GM18858 (cell line): ENCODE results near the gene GJB4.

Experiments used
- ATAC-seq: cut with Tn5 transposase; IDR thresholded peaks from one replicate; pipeline ENCODE4 v1.9.1; 2021; ENCODE audit not compliant: unreplicated experiment

GJB4 gene

DNA sequence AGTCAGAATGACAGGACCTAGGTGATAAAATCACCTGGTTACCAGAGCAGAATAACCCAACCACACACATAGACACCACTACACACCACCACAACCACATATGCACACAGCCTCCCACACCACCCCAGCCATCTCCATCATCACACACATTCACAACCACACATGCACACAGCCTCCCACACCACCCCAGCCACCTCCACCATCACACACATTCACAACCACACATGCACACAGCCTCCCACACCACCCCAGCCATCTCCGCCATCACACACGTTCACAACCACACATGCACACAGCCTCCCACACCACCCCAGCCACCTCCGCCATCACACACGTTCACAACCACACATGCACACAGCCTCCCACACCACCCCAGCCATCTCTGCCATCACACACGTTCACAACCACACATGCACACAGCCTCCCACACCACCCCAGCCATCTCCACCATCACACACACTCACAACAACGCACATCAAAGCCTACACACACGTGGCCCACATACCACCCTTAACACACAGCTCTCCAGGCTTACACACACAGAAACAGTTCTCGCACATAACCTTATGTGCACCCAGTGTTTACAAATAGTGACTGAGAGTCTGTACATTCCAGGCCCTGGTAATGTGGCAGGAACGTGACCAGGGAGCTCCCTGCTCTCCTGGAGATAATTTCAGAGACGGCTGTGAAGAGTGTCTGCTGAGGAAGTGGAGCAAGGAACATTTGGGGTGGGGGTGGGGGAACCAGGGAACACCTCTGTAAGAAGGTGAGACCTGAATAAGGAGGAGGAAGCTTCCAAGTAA lies 18.2 kb downstream of the GJB4 start:
- ATAC-seq: no peak

DNA sequence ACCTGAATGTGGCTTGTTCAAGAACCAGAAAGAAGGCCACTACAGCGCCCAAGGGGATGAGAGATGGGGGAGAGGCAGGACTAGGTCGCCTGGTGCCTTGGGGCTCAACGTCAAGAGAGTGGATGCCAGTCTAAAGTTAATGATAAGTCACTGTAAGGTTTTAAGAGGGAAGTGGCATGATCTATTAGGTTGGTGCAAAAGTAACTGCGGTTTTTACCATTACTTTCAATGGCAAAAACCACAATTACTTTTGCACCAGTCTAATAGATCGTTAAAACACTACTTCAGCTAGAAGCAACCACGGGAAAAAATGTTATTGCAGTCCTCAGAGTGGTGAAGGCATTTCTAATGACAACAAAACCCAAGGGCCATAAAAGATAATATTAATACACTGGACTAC lies 18.8 kb downstream of the GJB4 start:
- no peak for ATAC-seq

DNA sequence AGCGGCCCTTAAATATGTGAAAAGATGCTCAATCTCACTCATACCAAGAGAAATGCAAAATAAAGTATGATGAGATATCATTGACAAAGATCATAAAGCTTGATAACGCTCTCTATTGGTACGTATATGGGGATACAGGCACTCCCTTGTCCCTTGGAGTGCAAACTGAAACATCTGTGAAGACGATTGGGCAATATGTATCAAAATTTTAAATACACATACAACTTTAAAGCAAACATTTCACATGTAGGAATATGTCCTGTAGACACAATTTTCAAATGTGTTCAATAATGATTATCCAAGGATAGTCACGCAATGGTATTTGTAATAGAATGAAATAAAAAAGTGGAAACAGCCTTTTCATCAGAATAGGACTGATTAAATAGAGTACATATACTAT lies 19.5 kb downstream of the GJB4 start:
- ATAC-seq: no peak

DNA sequence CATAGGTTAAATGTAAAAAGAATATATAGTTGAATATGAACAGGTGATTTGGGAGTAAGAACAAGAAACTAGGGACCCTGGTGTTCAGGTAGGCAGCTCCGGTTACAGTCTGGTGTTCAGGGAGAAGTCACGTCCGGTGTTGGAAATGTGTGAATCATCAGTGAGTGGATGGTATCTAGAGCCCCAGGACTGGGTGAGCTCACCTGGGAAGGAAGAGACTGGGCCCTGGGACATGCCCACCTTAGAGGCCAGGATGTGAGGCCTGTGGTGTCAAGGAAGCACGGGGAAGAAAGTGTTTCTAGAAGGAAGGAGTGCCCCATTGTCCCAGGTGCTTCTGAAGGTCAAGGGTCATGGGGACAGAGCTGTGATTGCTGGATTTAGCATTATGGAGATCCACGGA lies 20.0 kb downstream of the GJB4 start:
- ATAC-seq: no peak

DNA sequence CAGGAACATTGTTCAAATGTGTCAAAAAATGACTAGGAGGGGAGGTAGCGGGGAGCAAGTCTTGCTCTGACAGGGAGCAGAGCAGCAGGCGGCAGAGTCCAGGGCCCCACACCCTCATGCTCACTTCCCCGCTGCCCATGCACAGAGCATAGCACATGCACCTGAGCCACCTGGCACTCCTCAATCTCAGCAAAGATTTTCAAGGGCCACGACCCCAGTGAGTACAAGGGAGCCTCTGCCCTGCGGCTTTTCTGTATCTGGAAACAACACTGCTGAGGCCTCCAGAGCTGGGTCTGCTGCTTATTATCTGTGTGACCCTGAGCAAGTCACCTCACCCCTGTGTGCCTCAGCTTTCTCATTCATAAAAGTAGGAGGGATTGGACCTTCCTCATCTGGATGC lies 20.4 kb downstream of the GJB4 start:
- no peak for ATAC-seq

DNA sequence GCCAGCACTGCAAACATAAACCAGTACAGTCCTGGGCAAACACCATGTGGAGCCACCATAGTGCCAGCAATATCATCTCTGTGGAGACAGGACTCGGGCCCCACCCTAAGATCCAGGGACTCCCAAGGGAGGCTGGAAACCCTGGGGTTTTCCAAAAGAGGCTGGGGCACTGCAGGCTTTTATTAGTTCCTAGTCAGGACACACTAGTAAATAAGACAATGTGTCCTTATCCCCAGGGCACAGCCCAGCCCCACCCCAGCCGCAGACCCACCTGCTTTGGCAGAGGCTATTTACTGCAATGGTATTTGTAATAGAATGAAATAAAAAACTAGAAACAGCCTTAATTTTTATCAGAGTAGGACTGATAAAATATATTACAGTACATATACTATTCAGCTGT lies 21.0 kb downstream of the GJB4 start:
- ATAC-seq: no peak

DNA sequence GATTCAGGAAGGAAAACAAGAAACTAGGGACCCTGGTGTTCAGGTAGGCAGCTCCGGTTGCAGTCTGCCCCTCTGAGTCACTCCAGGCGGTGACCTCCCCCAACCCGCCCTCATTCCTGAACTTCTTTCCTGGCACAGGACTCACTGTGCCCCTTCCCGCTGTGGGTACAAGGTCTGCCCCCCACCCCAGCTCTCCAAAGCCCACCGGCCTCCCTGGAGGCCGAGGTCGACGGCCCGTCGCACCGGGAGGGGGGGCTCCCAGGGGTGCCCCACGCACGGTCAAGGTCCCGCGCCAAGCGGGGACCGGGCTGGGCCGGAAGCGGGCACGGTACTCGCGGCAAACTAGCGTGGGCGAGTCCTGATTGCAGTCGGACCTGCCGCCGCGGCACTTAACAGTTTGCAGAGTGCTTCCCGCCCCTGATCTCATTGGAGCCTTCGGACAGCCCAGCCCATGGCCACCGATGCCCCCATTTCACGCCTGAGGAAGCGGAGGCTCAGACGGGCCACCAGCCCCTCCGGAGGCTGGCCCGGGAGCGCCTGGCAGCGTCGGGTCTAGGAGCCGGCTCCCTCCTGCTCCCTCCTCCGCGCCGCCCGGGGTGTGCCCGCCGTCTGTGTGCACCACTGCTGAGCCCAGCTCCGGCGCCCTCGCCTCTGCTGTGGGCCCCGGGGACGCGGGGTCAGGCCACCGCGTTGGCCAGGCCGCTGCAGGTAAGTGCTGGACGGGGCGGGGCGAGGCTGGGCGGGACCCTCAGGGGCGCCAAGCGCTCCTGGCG lies 21.7 kb downstream of the GJB4 start, which contains the start of gene GJB3:
GJB3 (plus strand) TSS at position 144 of the 773 bp plus-strand sequence. CDS start 3,549 bp downstream, outside the sequence.
- no peak for ATAC-seq

DNA sequence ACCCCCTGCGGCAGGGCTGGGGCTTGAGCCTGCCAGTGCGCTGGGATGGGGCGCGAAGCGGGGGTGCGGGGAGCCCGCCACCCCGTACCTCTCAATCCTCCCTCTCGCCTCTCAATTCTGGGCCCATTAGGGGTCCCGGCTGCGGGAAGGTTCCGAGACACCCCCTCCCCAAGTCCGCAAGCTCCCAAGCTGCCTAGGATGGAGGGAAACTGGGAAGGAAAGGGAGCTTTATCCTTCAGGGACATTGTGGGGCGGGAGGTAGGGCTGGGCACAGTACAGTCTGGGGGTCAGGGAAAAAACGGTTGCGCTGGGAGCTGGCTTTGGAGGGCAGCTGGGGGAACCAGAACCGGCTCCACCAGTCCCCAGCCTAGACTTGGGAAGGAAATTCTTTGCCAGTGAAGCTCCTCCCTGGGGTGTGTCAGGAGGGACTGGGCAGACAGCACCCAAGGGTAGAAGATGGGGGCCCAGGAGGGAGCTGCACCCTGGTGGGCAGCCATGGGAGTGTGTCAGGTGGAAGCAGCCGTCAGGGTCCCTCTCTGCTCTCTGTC lies 22.4 kb downstream of the GJB4 start:
- ATAC-seq: no peak

DNA sequence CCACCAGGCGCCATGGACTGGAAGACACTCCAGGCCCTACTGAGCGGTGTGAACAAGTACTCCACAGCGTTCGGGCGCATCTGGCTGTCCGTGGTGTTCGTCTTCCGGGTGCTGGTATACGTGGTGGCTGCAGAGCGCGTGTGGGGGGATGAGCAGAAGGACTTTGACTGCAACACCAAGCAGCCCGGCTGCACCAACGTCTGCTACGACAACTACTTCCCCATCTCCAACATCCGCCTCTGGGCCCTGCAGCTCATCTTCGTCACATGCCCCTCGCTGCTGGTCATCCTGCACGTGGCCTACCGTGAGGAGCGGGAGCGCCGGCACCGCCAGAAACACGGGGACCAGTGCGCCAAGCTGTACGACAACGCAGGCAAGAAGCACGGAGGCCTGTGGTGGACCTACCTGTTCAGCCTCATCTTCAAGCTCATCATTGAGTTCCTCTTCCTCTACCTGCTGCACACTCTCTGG lies 25.2 kb downstream of the GJB4 start:
- no peak for ATAC-seq

DNA sequence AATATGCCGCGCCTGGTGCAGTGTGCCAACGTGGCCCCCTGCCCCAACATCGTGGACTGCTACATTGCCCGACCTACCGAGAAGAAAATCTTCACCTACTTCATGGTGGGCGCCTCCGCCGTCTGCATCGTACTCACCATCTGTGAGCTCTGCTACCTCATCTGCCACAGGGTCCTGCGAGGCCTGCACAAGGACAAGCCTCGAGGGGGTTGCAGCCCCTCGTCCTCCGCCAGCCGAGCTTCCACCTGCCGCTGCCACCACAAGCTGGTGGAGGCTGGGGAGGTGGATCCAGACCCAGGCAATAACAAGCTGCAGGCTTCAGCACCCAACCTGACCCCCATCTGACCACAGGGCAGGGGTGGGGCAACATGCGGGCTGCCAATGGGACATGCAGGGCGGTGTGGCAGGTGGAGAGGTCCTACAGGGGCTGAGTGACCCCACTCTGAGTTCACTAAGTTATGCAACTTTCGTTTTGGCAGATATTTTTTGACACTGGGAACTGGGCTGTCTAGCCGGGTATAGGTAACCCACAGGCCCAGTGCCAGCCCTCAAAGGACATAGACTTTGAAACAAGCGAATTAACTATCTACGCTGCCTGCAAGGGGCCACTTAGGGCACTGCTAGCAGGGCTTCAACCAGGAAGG lies 25.8 kb downstream of the GJB4 start:
- no peak for ATAC-seq

DNA sequence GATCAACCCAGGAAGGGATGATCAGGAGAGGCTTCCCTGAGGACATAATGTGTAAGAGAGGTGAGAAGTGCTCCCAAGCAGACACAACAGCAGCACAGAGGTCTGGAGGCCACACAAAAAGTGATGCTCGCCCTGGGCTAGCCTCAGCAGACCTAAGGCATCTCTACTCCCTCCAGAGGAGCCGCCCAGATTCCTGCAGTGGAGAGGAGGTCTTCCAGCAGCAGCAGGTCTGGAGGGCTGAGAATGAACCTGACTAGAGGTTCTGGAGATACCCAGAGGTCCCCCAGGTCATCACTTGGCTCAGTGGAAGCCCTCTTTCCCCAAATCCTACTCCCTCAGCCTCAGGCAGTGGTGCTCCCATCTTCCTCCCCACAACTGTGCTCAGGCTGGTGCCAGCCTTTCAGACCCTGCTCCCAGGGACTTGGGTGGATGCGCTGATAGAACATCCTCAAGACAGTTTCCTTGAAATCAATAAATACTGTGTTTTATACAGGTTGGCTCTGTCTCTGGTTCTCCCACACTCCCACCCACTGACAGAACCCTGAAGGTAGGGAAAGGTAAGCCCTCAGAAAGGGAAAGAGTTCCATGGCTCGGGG lies 26.4 kb downstream of the GJB4 start:
- no peak for ATAC-seq

DNA sequence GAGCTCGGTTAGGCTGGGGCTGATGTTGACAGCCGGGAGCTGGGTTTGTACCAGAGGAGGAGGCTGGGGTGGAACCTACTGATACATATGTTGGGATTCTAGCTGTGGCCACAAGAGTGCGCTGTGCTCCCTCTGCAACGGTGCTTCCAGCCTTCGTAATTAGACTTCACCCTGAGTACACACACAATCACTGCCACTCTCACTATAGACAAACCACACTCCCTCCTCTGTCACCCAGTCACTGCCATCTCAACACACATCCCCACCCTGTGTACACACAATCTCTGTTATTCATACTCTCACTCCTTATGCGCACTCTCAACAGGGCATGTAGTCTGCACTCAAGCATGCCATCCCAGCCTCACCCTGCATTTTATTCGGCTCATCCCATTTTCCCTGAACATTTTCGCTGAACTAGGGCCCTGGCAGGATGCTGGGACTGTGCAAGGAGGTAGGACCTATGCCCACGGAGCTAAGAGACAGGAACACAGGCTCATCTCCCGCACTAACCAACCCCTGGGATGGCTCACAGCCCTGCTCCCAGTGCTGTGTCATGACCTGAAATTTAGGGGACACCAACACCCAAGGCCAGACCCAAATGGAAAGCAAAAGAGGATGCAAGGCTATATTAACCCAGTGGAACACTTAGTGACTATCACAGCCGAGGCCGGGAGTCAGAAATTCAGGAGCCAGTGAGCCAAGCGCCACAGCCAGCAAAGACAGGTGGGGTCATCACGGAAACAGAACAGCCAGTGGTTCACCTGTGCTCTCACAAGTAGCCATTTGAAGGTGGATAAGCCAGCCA lies 27.2 kb downstream of the GJB4 start:
- no peak for ATAC-seq

DNA sequence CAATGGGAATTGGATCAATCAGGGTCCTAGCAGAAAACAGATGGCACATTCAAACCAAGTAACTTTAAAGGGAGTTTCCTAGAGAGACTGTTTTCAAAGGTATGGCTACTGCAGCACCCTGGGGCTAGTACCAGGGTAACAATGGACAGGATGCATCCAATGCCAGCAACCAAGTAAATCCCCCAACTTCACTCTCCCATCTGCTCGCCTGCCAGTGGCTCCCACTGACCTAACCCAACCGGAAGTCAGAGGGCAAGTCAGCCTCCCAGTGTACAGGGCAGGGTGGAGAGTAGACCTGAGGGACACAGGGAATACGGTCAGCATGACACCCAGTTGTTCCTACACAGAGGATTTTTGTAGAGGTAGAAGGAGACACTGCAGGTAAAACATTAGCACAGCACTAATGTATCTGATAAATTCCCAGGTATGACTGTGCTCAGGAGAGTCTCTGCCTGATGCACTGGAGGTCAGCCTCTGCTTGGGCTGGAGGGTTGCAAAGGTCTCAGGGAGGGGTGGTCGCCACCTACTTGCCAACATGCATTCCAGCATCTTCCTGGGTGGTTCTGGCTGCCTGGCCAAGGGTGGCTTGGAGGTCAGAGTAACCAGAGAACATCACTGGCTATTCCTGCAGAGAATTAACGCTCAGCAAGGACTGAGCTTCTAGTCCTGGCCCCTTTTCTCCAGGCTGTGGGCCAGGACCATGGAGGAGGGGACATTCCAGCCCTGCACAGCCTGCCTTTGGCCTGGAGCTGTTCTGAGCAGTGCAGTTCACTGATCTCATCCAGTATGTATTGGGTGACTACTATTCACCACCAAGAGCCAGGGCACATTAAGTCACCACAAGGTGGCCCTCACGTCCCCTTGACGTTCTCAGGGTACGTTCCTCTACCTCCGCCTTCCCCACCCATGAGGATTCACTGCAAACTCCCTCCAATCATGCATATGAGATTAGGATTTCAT lies 28.2 kb downstream of the GJB4 start:
- ATAC-seq: no peak

DNA sequence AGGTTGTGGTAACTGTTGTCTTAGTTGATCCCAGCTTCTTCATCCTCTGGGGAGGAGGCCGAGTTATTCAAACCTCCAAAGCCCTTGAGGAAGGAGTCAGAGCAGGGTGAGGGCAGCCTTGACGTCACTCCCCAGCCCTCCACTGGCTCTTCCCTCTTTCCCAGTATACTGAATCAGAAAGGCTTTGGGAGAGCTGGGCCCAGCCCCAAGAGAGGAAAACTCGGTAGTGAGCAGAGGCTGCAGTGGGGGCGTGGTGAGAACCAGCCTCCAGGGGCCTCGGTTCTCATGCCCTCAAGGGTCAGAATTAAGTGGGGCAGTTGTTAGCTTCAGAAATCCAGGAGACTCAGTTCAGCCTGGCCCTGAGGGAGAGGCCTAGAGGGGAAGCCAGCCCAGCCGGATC lies 31.4 kb downstream of the GJB4 start:
- no peak for ATAC-seq

DNA sequence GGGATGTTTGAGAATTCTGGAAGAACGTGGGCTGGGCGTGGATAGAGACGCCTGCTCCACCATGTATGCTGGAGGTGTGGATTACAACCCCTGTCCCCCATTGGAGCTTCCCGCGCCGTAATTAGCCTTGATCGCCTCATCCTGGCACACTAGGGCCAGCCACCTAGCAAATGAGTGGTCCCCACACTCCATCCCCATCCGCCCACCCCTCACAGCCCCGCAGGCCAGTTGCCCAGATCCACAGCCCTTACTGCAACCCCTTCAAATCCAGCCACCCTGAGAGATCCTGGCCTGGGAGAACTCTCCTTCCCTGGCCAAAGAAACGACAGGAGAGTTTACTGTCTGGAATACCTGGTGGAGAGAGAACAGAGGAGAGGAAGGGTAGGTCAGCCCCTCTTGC lies 32.9 kb downstream of the GJB4 start:
- ATAC-seq: no peak

DNA sequence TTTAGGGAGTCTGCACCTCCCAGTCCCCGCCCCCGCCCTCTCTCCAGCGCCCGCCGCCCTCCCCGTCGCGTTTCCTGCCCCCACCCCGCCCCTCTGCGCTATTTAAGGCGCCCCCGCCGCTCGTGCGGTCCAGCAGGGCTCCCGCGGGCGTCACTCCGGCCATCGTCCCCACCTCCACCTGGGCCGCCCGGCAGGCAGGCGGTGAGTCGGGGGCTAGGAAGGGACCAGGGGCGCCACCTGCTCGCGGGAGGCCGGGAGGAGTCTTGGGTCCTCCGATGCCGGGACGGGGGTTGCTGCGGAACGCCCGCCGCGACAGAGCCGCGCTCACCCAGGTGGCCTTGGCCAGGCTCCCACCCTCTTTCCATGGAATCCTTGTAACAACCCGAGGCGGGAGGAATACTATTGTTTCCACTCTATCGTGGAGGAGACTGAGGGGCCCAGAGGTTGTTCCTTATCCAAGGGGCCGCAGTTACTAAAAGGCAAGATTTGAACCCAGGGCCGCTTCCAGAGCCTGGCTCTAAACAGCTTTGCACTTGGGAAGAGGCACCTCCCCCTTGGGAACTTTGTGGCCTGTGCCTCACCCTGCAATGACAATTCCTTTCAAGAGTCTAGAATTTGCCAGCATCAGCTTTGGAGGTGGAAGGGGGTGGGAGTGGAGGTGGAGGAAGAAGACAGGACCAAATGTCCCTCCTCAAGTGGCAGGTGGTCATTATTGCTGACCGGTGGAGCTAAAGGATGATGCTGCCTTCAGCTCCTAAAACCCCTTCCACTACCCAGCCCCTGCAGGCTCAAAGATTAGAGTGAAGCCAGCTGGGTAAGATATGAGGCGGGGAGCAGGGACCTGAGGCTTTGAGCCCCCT lies 33.6 kb downstream of the GJB4 start, which contains the start of gene GJA4:
GJA4 (plus strand) TSS at position 132 of the 860 bp plus-strand sequence. CDS start 1,215 bp downstream, outside the sequence.
- no peak for ATAC-seq

DNA sequence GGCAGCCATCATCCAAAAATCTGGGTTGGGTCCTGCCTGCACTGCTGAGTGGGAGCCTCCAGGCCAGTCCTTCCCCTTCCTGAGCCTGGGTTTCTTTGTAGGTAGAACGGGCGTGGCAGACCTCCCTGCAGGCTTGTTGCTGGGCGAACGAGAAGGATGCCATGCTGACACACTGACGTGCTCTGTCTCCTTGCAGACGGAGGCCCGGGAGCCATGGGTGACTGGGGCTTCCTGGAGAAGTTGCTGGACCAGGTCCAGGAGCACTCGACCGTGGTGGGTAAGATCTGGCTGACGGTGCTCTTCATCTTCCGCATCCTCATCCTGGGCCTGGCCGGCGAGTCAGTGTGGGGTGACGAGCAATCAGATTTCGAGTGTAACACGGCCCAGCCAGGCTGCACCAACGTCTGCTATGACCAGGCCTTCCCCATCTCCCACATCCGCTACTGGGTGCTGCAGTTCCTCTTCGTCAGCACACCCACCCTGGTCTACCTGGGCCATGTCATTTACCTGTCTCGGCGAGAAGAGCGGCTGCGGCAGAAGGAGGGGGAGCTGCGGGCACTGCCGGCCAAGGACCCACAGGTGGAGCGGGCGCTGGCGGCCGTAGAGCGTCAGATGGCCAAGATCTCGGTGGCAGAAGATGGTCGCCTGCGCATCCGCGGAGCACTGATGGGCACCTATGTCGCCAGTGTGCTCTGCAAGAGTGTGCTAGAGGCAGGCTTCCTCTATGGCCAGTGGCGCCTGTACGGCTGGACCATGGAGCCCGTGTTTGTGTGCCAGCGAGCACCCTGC lies 34.7 kb downstream of the GJB4 start:
- ATAC-seq: no peak
